ENCODE measurements around the gene KCNK17.
"Not testable (repeated sequence)": the region's sequence is repeated elsewhere in the genome, so short reads cannot be mapped to it uniquely, and the experiment has no call there.

GRCh38 chr6:39286596-39286995 lies 27.6 kb downstream of the KCNK17 start:
- not testable (repeated sequence) for TF ChIP-seq CTCF (conservative IDR thresholded peaks at IDR 0.05; ENCODE audit: low read depth, low read length); EZH2 (IDR thresholded peaks at IDR 0.05; ENCODE audit: low read length, unreplicated experiment); EZH2phosphoT487 (IDR thresholded peaks at IDR 0.05; ENCODE audit: borderline replicate concordance, low read length)

All from PC-3 (cell line).